Epithelial cell of esophagus (primary cell): ENCODE data around the gene TSC22D1.
A peak's percentile ranks its signal among the peaks of the same experiment; 100 is the strongest.

Experiments used
- DNase-seq: peaks from one replicate; pipeline ENCODE4 v3.0.0; 2010; ENCODE audit warnings: low read depth
- H3K4me3 ChIP-seq: 2 replicates; pipeline ENCODE4 v1.5.1; 2011; ENCODE audit warnings: mild to moderate bottlenecking, low read length, control low read depth
- CTCF ChIP-seq: IDR thresholded peaks from 2 replicates; pipeline ENCODE4 v1.5.1; 2011; ENCODE audit warnings: low read depth, mild to moderate bottlenecking, low read length, control low read depth, inconsistent platforms; ENCODE audit not compliant: insufficient read depth; ENCODE audit errors: missing control alignments

TSC22D1 gene

GRCh38 chr13:44433863-44434765 is 142.0 kb downstream of the TSC22D1 start:
- no peak for TF ChIP-seq CTCF
- peak overlapping the region; percentile 92 for H3K4me3 ChIP-seq

GRCh38 chr13:44432650-44433049 is 143.5 kb downstream of the TSC22D1 start:
- H3K4me3 ChIP-seq = no peak overlapping the region
- DNase-seq = peak; percentile 34
- no peak for TF ChIP-seq CTCF

More at GRCh38 chr13:44433863-44434765, 142.0 kb downstream of the TSC22D1 start:
- DNase-seq = no peak

- H3K4me3 ChIP-seq = no peak overlapping the region
- DNase-seq = no peak
- no peak for TF ChIP-seq CTCF
Observed at GRCh38 chr13:44431150-44431549, 145.0 kb downstream of the TSC22D1 start.

GRCh38 chr13:44429311-44429710 is 146.8 kb downstream of the TSC22D1 start:
- TF ChIP-seq CTCF = no peak
- DNase-seq = no peak

GRCh38 chr13:44426461-44426860 is 149.7 kb downstream of the TSC22D1 start:
- no peak for TF ChIP-seq CTCF
- DNase-seq = no peak
- H3K4me3 ChIP-seq = no peak overlapping the region

More at GRCh38 chr13:44429311-44429710, 146.8 kb downstream of the TSC22D1 start:
- H3K4me3 ChIP-seq = no peak overlapping the region

GRCh38 chr13:44425815-44426078 is 150.4 kb downstream of the TSC22D1 start:
- no peak for DNase-seq
- H3K4me3 ChIP-seq = no peak overlapping the region
- no peak for TF ChIP-seq CTCF
